Right lobe of liver (tissue), 4 donors: ENCODE results near the gene CCDC167.

Source experiments
- POLR2A ChIP-seq: fragments of 450-650 bp; IDR thresholded peaks from one replicate; pipeline ENCODE4 v1.6.1; 2017; ENCODE audit warnings: antibody characterized with exemption, mild to moderate bottlenecking
- TF ChIP-seq, protein P1 (sequence below), 4 donors: fragments of 200-600 bp in 3 of 4; fragments of 450-650 bp in 1 of 4; IDR thresholded peaks; one replicate each; pipeline versions ENCODE4 v1.5.1 to v1.8.0; 2016 to 2022; ENCODE audit warnings: antibody characterized with exemption in 4 of 4, mild to moderate bottlenecking in 2 of 4
- donor health status: DM: no; HTN: no; CAD: no.
- donor health status: DM: no; HTN: no; CAD: no.
- donor health status: DM: no; HTN: yes; CAD: no.

DNA sequence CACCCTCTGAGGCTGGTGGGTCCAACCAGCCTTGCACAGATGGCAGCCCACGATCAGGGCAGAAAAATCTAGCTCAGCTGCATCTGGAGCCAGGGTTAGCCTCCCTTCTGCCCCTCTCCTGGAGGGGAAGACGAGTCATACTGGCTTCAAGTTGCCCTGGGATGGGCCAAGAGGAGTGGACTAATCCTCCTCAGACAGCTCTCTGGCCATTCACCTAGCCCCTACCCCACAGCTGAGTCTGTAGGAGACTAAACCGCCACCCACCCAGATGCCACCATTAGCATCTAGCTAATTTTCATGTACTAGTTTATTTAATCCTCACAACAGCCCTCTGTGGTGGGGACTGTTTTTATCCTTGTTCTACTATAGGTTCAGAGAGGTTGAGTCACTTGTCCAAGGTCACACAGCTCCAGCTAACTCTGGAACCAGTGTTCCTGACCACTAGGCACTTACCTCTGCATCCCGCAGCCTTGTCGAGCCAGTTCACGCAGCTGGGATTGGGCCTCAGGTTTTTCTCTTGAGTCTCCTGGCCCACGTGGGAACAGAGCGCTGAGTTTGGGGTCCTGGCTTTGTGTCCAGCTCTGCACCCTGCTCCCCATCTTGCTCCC lies 48.5 kb upstream of the CCDC167 start:
- TF ChIP-seq, protein P1, sequence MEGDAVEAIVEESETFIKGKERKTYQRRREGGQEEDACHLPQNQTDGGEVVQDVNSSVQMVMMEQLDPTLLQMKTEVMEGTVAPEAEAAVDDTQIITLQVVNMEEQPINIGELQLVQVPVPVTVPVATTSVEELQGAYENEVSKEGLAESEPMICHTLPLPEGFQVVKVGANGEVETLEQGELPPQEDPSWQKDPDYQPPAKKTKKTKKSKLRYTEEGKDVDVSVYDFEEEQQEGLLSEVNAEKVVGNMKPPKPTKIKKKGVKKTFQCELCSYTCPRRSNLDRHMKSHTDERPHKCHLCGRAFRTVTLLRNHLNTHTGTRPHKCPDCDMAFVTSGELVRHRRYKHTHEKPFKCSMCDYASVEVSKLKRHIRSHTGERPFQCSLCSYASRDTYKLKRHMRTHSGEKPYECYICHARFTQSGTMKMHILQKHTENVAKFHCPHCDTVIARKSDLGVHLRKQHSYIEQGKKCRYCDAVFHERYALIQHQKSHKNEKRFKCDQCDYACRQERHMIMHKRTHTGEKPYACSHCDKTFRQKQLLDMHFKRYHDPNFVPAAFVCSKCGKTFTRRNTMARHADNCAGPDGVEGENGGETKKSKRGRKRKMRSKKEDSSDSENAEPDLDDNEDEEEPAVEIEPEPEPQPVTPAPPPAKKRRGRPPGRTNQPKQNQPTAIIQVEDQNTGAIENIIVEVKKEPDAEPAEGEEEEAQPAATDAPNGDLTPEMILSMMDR (IDR thresholded peaks at IDR 0.05), result no peak
- TF ChIP-seq POLR2A, result no peak
